T-helper 2 cell treated with Interferon-gamma antibody and Interleukin-4, amounts not matched to agents 100 ng/mL and 5 ng/mL, for 36 hours (primary cell): ENCODE data around the gene KLK2. TPM values are rescaled to one million over a fixed set of nuclear protein-coding genes. Genes with fewer than 3 reads are reported as not detected.

Experiments used
- intact Hi-C: fragments of 100-400 bp; cut with micrococcal nuclease; formaldehyde crosslinking; loops from one replicate; pipeline ENCODE4 v1.15.1; 2023
- total RNA-seq: library from RNA; stranded (reverse); gene quantifications from 2 replicates; pipeline ENCODE4 v1.2.3, GENCODE V29; 2022

KLK2 gene
- 0.16 and 0.27 TPM in 2 replicates for total RNA-seq

- intact Hi-C loops = no loop called here
These were observed at the start of gene KLK2 for GRCh38 chr19:50873056-50873455. Gene KLK2, plus strand, starts transcription at chr19:50873439. Its CDS starts 35 bp downstream, at chr19:50873474.

GRCh38 chr19:50826492-50827240, 46.6 kb upstream of the KLK2 start:
- intact Hi-C loops = no loop called here

- intact Hi-C loops = no loop called here
These were observed 45.8 kb upstream of the KLK2 start for GRCh38 chr19:50827476-50827875.

- intact Hi-C loops = no loop called here
These were observed 43.4 kb upstream of the KLK2 start for GRCh38 chr19:50829801-50830200.

- intact Hi-C loops = no loop called here
These were observed 42.8 kb upstream of the KLK2 start for GRCh38 chr19:50830266-50831025.

GRCh38 chr19:50831026-50831396, 42.2 kb upstream of the KLK2 start:
- intact Hi-C loops = no loop called here

- intact Hi-C loops = no loop called here
These were observed 40.6 kb upstream of the KLK2 start for GRCh38 chr19:50832666-50833065.

- intact Hi-C loops = no loop called here
These were observed 40.0 kb upstream of the KLK2 start, which contains the start of gene KLK15 for GRCh38 chr19:50833117-50833801. Gene KLK15, minus strand, starts transcription at chr19:50833574. Its CDS starts 2,082 bp downstream, at chr19:50831492.

GRCh38 chr19:50833802-50834167, 39.5 kb upstream of the KLK2 start:
- intact Hi-C loops = no loop called here

GRCh38 chr19:50835103-50835784, 38.0 kb upstream of the KLK2 start:
- intact Hi-C loops = loop anchor here (1.0 kb wide), 1 partner anchor 17 kb away; no protein-coding TSS in a partner anchor

- intact Hi-C loops = loop anchor here (1.0 kb wide), 2 partner anchors 18 to 31 kb away; no protein-coding TSS in a partner anchor
These were observed 37.3 kb upstream of the KLK2 start for GRCh38 chr19:50835785-50836542.

- intact Hi-C loops = loop anchor here (1.0 kb wide), 1 partner anchor 31 kb away; no protein-coding TSS in a partner anchor
These were observed 36.6 kb upstream of the KLK2 start for GRCh38 chr19:50836543-50837195.

GRCh38 chr19:50837300-50837699, 35.9 kb upstream of the KLK2 start:
- intact Hi-C loops = no loop called here

GRCh38 chr19:50838239-50838638, 35.0 kb upstream of the KLK2 start:
- intact Hi-C loops = no loop called here

- intact Hi-C loops = no loop called here
These were observed 33.3 kb upstream of the KLK2 start for GRCh38 chr19:50839712-50840655.

GRCh38 chr19:50842130-50842529, 31.1 kb upstream of the KLK2 start:
- intact Hi-C loops = no loop called here

- intact Hi-C loops = no loop called here
These were observed 30.0 kb upstream of the KLK2 start for GRCh38 chr19:50843205-50843604.

- intact Hi-C loops = no loop called here
These were observed 29.5 kb upstream of the KLK2 start for GRCh38 chr19:50843701-50844221.
